ENCODE measurements around the gene PPP3CA.
"Not testable (repeated sequence)": the region's sequence is repeated elsewhere in the genome, so short reads cannot be mapped to it uniquely, and the experiment has no call there.

Gene PPP3CA

GRCh38 chr4:101104312-101105052 lies 242.8 kb downstream of the PPP3CA start:
- no peak for DNase-seq

- DNase-seq = peak in 9 of 58 donors; percentile 3 to 41 (median 21)
Measured at GRCh38 chr4:101103381-101104142, 243.8 kb downstream of the PPP3CA start.

GRCh38 chr4:101102114-101102742 lies 245.1 kb downstream of the PPP3CA start:
- peak in 23 of 58 donors; percentile 3 to 59 (median 14) for DNase-seq

GRCh38 chr4:101101072-101101471 lies 246.3 kb downstream of the PPP3CA start:
- DNase-seq = no peak

GRCh38 chr4:101098666-101099400 lies 248.5 kb downstream of the PPP3CA start:
- DNase-seq = no peak

GRCh38 chr4:101092609-101093008 lies 254.7 kb downstream of the PPP3CA start:
- DNase-seq = not testable (repeated sequence)

- DNase-seq = no peak
Measured at GRCh38 chr4:101089168-101089567, 258.2 kb downstream of the PPP3CA start.

- DNase-seq = no peak
Measured at GRCh38 chr4:101086801-101087586, 260.3 kb downstream of the PPP3CA start.

GRCh38 chr4:101083131-101083530 lies 264.2 kb downstream of the PPP3CA start:
- DNase-seq = no peak

- no peak for DNase-seq
Measured at GRCh38 chr4:101081695-101082369, 265.5 kb downstream of the PPP3CA start.

GRCh38 chr4:101081166-101081565 lies 266.2 kb downstream of the PPP3CA start:
- no peak for DNase-seq

GRCh38 chr4:101078950-101079349 lies 268.4 kb downstream of the PPP3CA start:
- DNase-seq = no peak

GRCh38 chr4:101076032-101076431 lies 271.3 kb downstream of the PPP3CA start:
- DNase-seq = no peak

- DNase-seq = no peak
Measured at GRCh38 chr4:101075536-101075935, 271.8 kb downstream of the PPP3CA start.

GRCh38 chr4:101074326-101074725 lies 273.0 kb downstream of the PPP3CA start:
- DNase-seq = no peak

GRCh38 chr4:101071241-101071640 lies 276.1 kb downstream of the PPP3CA start:
- no peak for DNase-seq

GRCh38 chr4:101068115-101068514 lies 279.2 kb downstream of the PPP3CA start:
- DNase-seq = peak in 2 of 58 donors; percentile 11 to 25

GRCh38 chr4:101067383-101067782 lies 279.9 kb downstream of the PPP3CA start:
- DNase-seq = no peak

- peak in 16 of 58 donors; percentile 1 to 56 (median 13) for DNase-seq
Measured at GRCh38 chr4:101066626-101067170, 280.6 kb downstream of the PPP3CA start.
